GM20431 (cell line): ENCODE results near the gene EML6.

Experiments used
- in situ Hi-C: fragments of 300-500 bp; cut with MseI, MboI; formaldehyde crosslinking; loops from one replicate; pipeline ENCODE4 v1.15.0; 2020; ENCODE audit warnings: low sequenced_read_pairs; ENCODE audit not compliant: unreplicated experiment

EML6 gene

DNA sequence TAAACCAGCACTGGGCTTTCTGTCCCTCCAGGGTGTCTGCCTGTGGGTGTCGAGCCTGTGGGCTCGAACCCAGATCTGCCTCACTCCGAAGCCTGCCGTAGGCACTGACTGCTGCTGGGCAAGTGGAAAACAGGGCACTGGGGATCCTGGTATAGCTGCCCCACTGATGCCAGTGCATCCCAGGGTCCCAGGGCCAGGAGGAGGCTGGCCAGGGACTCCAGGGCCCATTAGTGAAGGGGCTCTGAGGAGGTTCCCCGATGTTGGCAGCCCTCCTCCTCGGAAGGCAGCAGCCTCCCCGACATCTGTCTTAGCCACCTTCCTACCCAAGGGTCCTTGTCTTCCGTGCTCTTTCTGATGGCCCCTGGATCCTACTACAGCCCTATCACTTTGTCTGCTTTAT is 230.7 kb downstream of the EML6 start:
- in situ Hi-C loops, result no loop called here

DNA sequence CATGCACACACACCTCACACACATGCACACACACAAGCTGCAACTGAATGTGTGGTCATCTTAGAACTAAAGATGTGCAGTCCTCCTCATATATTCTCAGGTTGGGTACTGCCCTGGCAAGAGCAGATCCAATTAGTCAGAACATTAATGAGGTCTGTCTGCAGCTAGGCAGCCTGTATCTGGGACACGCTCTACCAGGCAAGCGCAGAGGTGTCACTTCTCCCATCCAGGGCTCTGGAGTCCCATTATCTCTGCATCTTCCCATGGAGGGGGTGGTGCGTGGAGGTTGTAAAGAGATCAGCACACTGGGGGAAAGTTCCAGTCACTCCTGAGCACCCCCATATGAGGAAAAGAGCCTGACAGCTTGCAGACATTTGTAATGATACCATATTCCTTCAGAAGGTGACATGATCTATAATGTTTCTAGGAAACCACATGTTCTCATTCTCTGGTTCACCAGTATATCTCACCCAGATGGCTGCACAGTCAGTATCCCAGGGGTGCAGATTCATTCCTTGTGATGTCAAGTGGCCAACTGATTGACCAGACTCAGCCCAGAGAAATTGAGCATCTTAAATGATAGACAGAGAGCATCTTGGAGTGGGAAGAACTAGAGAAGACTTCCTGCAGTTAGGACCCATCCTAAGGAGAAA is 231.4 kb downstream of the EML6 start:
- in situ Hi-C loops, result no loop called here

DNA sequence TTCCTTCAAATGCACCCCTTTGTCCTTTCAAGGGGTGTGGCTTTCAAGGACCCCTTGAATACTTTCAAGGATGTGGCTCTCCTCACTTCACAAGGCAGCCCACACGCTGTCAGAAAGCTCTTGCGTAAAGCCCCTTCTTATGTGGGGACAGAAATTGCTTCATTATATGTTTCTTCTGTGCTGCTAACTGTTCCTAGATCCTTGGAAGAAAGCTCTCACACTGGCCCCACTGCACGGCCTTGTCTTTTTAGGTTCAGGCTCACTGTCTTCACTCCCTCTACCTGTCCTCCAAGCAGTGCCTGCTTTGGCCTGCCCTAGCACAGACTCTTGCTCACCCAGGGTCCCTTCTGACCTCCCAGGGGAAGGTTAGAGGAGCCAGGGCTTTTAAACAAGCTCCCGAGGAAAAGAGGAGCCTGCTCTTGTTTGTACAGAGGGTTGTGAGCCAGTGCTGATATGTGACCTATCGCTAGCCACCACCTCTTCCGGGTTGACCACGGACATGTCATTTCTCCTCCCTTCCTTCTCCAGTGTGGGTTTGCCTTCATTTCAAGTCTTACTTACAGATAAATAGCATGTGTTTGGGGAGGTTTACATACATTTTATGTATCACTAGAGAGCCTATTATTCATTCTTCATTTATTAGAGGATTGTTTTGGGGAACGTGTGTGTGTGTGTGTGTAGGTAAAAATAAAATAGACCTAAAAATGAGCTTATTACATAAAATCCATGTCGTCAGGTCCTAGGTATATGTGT is 232.1 kb downstream of the EML6 start:
- in situ Hi-C loops, result no loop called here

DNA sequence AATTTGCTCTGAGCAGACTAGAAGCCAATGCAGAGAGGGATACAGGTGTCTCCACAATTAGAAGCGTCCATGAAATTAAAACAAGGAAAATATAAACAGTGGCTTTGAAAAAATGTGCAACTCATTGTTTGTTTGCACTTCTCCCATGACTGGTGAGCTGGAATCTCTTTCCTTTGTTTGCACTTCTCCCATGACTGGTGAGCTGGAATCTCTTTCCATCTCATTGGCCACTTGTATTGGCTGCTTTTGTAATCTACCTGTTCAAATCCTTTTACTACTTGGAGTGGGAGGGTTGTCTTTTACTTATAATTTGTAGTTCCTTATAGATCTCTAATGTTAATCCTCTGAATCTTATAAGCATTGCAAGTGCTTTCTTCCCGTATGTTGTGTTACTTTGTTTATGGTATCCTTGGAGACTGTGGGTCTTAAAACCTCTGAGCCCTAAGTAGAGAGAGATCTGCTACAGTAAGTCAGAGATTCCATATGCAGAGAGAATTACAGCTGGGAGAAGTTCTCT is 232.7 kb downstream of the EML6 start:
- in situ Hi-C loops, result no loop called here

DNA sequence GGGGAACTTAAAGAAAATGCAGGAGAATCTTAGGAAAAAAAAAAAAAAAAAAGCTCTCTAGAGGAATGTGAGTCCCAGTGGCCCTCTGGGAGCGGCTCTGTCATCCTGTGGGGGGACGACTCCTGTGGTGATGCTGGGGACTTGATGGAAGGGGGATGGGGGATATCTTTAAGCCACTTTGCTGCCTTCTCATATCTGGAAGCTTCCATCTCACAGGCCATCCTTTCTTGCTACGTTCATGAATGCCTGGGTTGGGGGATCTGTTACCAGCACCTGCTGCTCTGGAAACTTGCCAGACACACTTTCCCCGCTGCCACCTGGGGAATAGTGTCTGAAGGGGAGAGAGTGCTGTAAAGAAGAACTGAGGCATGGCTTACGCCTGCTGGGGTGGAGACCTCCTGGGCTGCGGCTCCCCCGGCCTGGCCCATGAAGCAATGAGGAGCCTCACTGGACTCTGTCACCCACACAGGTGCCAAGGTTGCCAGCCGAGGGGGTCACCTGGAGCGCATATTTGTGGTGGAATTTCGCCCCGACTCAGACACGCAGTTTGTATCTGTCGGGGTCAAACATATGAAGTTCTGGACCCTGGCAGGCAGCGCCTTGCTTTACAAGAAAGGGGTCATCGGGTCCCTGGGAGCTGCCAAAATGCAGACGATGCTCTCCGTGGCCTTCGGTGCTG is 234.0 kb downstream of the EML6 start:
- in situ Hi-C loops, result no loop called here

DNA sequence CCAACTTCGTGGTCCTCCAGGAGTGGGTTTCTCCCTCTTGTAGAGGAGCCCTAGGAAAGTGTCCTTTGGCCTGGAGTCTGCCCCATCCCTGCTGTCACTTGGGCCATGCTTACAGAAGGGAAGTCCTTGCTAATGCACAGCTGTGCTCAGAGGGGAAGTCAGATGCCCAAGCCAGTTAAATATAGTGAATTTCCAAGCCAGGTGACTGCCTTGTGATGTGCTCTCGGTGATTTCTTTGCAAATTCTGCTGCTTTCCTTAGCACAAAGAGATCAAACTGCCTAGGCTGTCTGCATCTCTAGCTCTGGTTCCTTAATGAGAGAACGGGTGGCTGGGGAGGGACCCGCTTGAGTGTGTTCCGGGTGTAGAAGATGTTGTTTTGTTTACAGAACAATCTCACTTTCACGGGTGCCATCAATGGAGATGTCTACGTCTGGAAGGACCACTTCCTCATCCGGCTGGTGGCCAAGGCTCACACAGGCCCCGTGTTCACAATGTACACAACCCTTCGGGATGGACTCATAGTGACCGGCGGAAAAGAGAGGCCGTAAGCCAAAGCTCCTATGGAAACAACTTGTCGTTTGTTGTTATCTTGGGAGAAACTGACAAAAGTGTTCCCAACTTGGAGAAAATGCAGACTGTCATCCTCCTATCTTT is 235.4 kb downstream of the EML6 start:
- in situ Hi-C loops, result no loop called here

DNA sequence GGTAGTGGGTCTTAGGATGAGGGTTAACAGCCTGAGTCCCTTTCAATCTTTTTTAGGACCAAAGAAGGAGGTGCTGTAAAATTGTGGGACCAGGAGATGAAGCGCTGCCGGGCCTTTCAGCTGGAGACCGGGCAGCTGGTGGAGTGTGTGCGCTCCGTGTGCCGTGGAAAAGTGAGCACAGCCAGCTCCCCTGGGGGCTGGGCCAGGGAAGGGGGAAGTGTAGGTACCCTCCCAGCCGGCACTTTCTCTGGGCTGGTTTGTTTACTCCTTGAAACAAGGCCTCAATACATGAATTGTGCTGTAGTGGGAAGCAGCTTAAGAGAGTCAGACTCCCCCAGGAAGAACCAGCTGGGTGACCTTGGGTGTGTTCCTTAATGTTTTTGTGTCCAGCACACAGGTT is 236.7 kb downstream of the EML6 start:
- in situ Hi-C loops, result no loop called here

DNA sequence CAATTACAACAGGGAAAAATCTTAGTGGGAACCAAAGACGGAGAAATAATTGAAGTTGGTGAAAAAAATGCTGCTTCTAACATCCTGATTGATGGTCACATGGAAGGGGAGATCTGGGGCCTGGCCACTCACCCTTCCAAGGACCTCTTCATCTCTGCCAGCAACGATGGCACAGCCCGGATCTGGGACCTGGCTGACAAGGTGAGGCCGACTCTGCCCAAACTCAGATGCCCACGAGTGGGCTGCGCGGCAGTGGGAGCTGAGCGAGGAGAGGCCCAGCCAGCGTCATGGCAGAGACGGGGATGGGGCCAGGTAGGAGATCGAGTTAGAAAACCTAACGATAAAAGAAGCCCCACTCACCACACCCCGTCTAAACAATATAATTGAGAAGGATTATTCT is 239.0 kb downstream of the EML6 start:
- in situ Hi-C loops, result no loop called here

DNA sequence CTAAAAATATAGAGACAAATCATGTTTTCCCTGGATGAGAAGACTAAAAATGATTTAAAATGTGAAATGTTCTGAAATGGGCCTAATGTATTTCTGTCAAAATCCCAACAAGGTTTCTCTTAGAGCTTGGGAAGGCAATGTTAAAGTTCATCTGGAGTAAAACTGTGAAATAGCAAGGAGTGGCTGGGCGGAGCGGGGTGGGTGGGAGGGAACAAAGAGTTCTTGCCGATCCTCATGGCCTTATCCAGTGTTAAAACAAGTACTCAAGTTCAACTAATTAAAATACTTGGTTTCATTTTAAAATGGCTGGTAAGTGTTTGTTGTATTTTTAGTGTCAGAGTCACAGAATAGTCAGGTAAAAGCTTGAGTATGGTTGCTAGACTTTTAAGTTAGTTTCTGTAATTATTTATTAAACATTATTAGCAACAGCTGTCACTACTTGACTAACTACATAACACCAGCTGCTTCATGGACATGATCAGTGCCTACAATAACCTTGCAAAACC is 239.5 kb downstream of the EML6 start:
- in situ Hi-C loops, result no loop called here

DNA sequence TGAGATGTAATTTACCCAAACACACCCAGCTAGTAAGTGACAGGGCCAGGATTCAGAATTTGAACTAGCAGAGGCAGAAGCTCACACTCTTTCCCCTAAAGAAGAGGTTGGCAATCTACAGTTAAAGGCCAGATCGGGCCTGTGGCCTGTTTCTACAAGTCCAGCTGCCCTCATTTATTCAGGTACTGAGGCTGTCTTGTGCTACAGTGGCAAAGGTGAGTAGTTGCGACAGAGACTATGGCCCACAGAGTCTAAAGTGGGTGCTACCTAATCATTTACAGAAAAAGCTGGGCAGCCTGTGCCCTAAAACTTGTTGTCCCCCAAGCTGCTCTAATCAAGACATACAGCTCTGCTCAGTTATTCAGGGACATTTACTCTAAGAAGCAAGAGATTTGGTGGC is 240.0 kb downstream of the EML6 start:
- in situ Hi-C loops, result no loop called here

DNA sequence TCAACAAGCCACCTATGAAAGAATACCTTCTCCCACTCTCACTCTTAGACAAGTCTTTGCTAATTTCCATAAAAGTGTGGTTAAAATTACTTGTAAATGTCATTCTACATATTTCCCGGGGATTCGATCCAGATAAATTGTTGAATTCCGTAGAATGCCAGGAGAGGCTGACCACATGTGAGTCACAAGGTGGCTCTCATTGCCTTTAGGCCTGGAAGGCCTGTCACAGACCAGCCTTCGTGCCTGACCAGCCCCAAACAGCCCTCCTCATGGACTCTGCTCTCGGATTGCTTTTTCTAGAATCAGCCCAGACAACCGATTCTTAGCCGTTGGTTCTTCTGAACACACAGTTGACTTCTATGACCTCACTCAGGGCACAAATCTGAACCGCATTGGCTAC is 240.8 kb downstream of the EML6 start:
- in situ Hi-C loops, result no loop called here

DNA sequence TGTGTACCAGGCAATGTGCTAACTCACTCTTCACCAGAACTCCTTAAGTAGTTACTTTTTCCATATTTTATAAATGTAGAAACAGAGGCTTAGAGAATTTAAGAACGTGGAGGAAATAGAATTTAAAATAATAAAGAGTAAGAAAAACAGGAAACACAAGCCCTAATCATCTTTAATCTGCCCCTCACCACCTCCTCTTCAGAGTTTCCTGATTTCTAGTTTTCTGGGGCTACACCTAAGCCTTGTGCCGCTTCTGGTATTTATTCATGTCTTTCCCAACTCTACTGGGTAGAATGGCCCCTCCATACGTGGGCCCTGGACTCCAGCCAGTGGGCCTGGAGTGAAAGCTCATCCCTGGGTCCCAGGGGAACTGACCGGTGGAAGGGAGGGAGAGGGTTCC is 241.4 kb downstream of the EML6 start:
- in situ Hi-C loops, result no loop called here

DNA sequence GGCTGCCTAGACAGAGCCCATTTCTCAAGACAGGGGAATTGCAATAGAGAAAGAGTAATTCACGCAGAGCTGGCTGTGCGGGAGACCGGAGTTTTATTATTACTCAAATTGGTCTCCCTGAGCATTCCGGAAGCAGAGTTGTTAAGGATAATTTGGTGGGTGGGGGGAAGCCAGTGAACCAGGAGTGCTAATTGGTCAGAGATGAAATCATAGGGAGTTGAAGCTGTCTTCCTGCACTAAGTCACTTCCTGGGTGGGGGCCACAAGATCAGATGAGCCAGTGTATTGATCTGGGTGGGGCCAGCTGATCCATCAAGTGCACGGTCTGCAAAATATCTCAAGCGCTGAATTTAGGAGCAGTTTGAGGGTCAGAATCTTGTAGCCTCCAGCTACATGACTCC is 242.0 kb downstream of the EML6 start:
- in situ Hi-C loops, result no loop called here

DNA sequence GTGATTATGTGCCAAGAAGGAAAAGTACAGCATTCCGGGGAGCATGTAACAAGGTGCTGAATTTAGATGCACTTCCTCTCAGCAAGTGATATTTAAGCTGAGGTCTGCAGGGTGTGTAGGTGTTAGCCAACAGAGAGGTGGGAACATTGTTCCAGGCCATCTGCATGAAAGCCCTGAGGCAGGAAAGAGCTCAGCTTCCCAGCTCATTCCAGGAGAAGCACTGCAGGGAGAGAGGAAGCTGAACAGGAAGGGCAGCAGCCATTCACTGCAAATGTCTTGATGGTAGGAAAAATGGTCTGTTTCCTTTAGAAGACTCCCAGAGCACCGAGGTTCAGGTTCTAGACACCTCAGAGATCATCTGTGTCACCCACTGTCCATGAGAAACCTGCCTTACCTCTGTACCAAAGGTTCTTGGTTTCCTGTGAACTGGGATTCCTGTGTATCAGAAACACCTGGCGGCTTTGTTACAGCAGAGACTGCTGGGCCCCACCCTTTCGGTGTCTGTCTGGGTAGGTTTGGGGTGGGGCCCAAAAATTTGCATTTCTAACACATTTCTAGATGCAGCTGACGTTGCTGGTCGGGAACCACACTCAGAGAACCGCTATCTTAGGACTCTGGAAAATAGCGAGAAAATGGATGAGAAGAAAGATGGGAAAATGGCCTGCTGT is 242.8 kb downstream of the EML6 start:
- in situ Hi-C loops, result no loop called here

DNA sequence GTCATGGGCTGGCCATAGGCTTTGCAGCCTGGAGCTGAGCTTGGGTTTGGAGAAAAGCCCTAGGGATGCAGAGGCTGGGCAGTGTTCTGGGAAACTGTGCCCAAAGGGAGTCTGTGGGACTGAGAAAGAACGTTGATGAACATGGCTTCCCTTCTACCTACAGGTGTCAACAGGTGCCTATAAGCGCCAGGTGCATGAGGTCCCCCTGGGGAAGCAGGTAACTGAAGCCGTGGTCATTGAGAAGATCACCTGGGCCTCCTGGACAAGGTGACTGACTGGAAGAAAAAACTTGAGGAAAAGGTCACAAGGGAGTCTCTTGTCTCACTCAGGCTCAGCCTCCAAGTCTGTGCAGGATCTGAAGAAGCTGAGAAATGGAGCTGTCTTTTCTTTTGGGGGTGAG is 243.4 kb downstream of the EML6 start:
- in situ Hi-C loops, result no loop called here

DNA sequence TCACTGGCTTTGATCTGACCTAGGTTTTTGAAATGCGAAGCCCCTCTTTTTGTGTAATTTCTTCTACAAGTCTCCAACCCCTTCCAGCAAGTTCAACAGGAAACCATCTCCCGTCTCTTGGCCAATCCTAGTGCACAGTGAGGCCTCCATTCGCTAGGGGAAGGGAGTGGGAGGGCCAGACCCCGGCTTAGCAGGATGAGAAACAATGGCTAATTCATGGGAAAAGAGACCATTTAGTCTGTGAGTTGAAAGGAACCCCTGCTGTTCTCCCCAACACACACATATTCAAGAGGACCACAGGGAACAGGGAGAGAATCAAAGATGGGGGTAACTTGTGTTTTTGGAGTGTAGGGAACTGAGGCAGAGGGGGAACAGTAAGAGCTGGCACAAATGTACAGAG is 243.8 kb downstream of the EML6 start:
- in situ Hi-C loops, result no loop called here

DNA sequence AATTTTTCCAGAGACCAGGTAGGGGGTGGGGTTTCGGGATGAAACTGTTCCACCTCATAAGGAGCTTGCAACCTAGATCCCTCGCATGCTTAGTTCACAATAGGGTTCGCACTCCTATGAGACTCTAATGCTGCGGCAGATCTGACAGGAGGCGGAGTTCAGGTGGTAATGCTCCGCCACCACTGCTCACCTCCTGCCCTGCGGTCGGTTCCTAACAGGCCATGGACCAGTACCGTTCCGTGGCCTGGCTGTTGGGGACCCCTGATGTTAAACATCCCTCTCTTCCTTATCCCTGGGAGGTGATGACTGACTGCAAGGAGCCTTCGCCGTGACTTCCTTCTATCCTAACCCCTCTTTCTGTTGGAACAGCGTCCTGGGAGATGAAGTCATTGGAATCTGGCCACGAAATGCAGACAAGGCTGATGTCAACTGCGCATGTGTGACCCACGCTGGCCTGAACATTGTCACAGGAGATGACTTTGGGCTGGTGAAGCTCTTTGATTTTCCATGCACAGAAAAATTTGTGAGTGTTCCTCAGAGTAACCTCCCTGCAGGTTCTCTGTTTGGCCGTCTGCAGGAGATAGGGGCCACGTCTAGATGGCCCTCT is 244.4 kb downstream of the EML6 start:
- in situ Hi-C loops, result no loop called here

DNA sequence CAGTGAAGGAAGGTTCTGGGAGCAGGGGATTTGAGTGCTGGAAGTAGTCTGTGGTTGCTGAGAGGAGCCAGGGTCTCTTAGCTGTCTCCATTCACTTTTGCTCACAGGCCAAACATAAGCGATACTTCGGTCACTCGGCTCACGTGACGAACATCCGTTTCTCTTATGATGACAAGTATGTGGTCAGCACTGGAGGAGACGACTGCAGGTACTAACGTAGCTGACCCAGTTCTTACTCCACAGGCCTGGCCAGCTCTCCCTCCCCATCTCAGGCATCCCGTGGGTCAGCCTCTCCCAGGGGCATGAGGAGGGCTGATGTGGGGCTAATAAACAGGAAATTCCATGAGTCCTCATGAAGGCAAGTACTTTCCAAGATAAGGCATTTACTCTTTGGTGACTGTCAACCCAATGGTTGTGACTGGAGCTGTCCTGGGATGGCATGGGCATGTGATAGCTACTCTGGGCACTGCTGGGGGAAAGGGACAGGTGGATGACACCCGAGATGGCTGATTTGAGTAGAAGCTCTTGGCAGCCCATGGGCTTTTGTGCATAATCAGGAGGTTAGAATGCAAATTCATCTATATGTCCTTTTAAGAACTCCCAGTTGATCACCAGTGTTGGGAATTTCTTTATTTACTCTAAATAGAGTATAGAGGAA is 245.2 kb downstream of the EML6 start:
- in situ Hi-C loops, result no loop called here

DNA sequence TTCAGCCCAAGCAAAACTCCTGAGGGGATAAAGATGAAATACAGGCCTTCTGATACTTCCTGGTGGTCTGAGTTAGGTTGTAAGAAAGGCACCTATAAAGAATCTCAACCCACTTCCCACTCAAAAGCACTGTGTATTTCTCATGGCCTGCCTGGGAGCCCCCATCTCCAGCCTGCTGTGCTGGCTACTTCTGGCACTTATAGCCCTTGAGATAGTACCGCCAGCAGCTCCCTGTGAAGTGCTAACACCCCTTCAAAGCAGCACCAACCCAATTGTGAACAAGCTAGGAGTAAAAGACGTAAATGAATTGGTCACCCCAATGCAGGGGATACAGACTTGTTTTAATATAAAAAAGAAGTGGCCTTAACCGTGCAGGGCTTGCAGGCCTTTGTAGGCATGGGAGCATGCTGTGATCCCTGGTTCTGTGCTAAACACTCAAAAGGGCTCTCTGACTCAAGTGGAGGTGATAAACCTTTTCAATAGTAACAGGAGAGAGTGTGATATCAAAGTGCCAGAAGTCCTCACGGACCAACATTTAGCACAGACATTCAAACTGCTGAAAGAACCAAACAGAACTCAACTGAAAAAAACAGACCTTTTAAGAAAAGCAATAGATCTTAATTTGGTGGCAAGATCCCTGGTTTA is 246.0 kb downstream of the EML6 start:
- in situ Hi-C loops, result no loop called here
